CD4-positive, alpha-beta T cell treated with Interleukin-17A for 4 hours (primary cell): ENCODE measurements around the gene FUT1.
"Not testable (repeated sequence)": the region's sequence is repeated elsewhere in the genome, so short reads cannot be mapped to it uniquely, and the experiment has no call there.

Experiments used
- DNase-seq: peaks from one replicate; pipeline ENCODE4 v3.0.0-alpha.2; 2020; ENCODE audit warnings: mixed read lengths

The FUT1 gene

GRCh38 chr19:48740164-48740972, 12.1 kb downstream of the FUT1 start, which contains the start of gene RASIP1:
Gene RASIP1 (minus strand): TSS chr19:48740610. CDS start chr19:48740282, 328 bp downstream.
- no peak for DNase-seq

- DNase-seq, result no peak
Measured at GRCh38 chr19:48739404-48740163, 12.9 kb downstream of the FUT1 start.

- peak; percentile 98 for DNase-seq
Measured at GRCh38 chr19:48738557-48739403, 13.7 kb downstream of the FUT1 start.

GRCh38 chr19:48737360-48737998, 15.0 kb downstream of the FUT1 start:
- DNase-seq, result no peak

- no peak for DNase-seq
Measured at GRCh38 chr19:48735031-48735615, 17.3 kb downstream of the FUT1 start.

GRCh38 chr19:48734625-48735024, 17.8 kb downstream of the FUT1 start:
- no peak for DNase-seq

GRCh38 chr19:48731452-48731851, 21.0 kb downstream of the FUT1 start:
- DNase-seq, result no peak

- DNase-seq, result no peak
Measured at GRCh38 chr19:48728911-48729664, 23.4 kb downstream of the FUT1 start.

- DNase-seq, result peak; percentile 20
Measured at GRCh38 chr19:48726556-48726955, 25.9 kb downstream of the FUT1 start.

GRCh38 chr19:48724796-48725753, 27.4 kb downstream of the FUT1 start:
- DNase-seq, result peak; percentile 29

GRCh38 chr19:48722196-48722708, 30.2 kb downstream of the FUT1 start:
- no peak for DNase-seq

GRCh38 chr19:48720613-48721296, 31.7 kb downstream of the FUT1 start:
- peak; percentile 93 for DNase-seq

GRCh38 chr19:48720251-48720612, 32.2 kb downstream of the FUT1 start:
- no peak for DNase-seq

- DNase-seq, result no peak
Measured at GRCh38 chr19:48719263-48720171, 32.9 kb downstream of the FUT1 start, which contains the start of gene MAMSTR. Gene MAMSTR (minus strand): TSS chr19:48719725. CDS start chr19:48719031, 694 bp downstream.

GRCh38 chr19:48718711-48719231, 33.7 kb downstream of the FUT1 start:
- no peak for DNase-seq

- DNase-seq, result not testable (repeated sequence)
Measured at GRCh38 chr19:48718106-48718505, 34.3 kb downstream of the FUT1 start.

GRCh38 chr19:48716562-48717291, 35.7 kb downstream of the FUT1 start:
- no peak for DNase-seq
